ENCODE measurements around the gene MTCL1.

The MTCL1 gene

GRCh38 chr18:8771930-8772329 lies 66.6 kb downstream of the MTCL1 start:
- no peak for DNase-seq (ENCODE audit: low spot score)

GRCh38 chr18:8773980-8774379 lies 68.6 kb downstream of the MTCL1 start:
- no peak for DNase-seq (ENCODE audit: low spot score)

GRCh38 chr18:8776013-8776943 lies 70.9 kb downstream of the MTCL1 start:
- no peak for DNase-seq (ENCODE audit: low spot score)

- no peak for DNase-seq (ENCODE audit: low spot score)
Observed at GRCh38 chr18:8777846-8778245, 72.5 kb downstream of the MTCL1 start.

- no peak for DNase-seq (ENCODE audit: low spot score)
Observed at GRCh38 chr18:8778386-8778785, 73.0 kb downstream of the MTCL1 start.

- no peak for DNase-seq (ENCODE audit: low spot score)
Observed at GRCh38 chr18:8778824-8779223, 73.5 kb downstream of the MTCL1 start.

- DNase-seq (ENCODE audit: low spot score) = no peak
Observed at GRCh38 chr18:8779251-8779650, 73.9 kb downstream of the MTCL1 start.

GRCh38 chr18:8780227-8780626 lies 74.9 kb downstream of the MTCL1 start:
- DNase-seq (ENCODE audit: low spot score) = no peak

- no peak for DNase-seq (ENCODE audit: low spot score)
Observed at GRCh38 chr18:8781671-8782070, 76.3 kb downstream of the MTCL1 start.

- no peak for DNase-seq (ENCODE audit: low spot score)
Observed at GRCh38 chr18:8783335-8783993, 78.1 kb downstream of the MTCL1 start.

- DNase-seq (ENCODE audit: low spot score) = no peak
Observed at GRCh38 chr18:8783994-8784530, 78.7 kb downstream of the MTCL1 start.

- no peak for DNase-seq (ENCODE audit: low spot score)
Observed at GRCh38 chr18:8785261-8785660, 79.9 kb downstream of the MTCL1 start.

GRCh38 chr18:8785855-8786482 lies 80.6 kb downstream of the MTCL1 start:
- no peak for DNase-seq (ENCODE audit: low spot score)

GRCh38 chr18:8786483-8787370 lies 81.4 kb downstream of the MTCL1 start:
- no peak for DNase-seq (ENCODE audit: low spot score)

- DNase-seq (ENCODE audit: low spot score) = no peak
Observed at GRCh38 chr18:8787371-8787670, 82.0 kb downstream of the MTCL1 start.

GRCh38 chr18:8787794-8788193 lies 82.4 kb downstream of the MTCL1 start:
- no peak for DNase-seq (ENCODE audit: low spot score)

GRCh38 chr18:8788503-8789429 lies 83.4 kb downstream of the MTCL1 start:
- DNase-seq (ENCODE audit: low spot score) = no peak

- DNase-seq (ENCODE audit: low spot score) = no peak
Observed at GRCh38 chr18:8791171-8791651, 85.9 kb downstream of the MTCL1 start.

GRCh38 chr18:8792688-8793316 lies 87.4 kb downstream of the MTCL1 start:
- peak; percentile 44 for DNase-seq (ENCODE audit: low spot score)
